ENCODE data around the gene MS4A10.

Gene MS4A10

DNA sequence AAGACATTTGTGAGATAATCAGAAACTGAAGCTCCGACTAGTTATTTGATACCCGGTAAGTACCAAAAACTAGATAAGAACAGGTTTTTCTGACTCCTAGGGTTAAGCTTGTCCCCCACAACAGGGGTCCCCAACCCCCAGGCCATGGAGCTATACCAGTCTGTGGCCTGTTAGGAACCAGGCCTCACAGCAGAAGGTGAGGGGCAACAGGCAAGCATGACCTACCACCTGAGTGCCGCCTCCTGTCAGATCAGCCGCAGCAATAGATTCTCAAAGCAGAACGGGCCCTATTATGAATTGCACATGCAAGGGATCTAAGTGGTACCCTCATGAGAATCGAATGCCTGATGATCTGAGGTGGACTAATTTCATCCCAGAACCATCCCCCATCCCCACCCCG is 1.2 kb upstream of the MS4A10 start:
- no peak for DNase-seq (ENCODE audit: extremely low read depth, low read depth)
- TF ChIP-seq, protein P1, sequence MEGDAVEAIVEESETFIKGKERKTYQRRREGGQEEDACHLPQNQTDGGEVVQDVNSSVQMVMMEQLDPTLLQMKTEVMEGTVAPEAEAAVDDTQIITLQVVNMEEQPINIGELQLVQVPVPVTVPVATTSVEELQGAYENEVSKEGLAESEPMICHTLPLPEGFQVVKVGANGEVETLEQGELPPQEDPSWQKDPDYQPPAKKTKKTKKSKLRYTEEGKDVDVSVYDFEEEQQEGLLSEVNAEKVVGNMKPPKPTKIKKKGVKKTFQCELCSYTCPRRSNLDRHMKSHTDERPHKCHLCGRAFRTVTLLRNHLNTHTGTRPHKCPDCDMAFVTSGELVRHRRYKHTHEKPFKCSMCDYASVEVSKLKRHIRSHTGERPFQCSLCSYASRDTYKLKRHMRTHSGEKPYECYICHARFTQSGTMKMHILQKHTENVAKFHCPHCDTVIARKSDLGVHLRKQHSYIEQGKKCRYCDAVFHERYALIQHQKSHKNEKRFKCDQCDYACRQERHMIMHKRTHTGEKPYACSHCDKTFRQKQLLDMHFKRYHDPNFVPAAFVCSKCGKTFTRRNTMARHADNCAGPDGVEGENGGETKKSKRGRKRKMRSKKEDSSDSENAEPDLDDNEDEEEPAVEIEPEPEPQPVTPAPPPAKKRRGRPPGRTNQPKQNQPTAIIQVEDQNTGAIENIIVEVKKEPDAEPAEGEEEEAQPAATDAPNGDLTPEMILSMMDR (IDR thresholded peaks at IDR 0.05; ENCODE audit: low read depth, low read length, missing control alignments), result no peak
- no peak overlapping the region for H3K4me3 ChIP-seq (replicated peaks; ENCODE audit: low read depth, low read length)

DNA sequence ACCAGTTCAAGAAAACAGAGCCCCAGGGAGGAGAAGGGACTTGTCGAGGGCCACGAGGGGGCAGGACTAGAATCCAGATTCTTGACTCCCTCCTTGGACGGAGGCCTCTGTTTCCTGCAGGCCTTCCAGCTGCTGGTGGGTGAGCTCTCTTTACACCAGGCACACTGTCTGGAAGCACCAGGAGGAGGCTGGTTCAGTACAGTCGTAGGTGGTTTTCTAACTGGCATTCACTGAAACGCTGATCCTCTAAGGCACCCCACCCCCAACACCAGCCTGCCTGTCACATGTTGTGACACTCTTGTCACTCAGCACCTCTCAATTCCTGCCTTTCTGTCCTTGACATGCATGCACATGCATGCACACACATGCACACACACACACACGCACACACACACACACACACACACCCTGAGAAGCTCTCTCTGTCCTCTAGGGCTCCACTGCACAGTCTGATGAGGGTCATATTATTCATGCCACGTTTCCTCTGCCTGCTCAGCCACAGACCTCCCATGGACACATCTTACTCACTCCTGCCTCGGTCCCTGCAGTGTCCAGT is 751 bp downstream of the MS4A10 start:
- no peak for DNase-seq (ENCODE audit: extremely low read depth, low read depth)
- H3K4me3 ChIP-seq (replicated peaks; ENCODE audit: low read depth, low read length), result no peak overlapping the region
- TF ChIP-seq, protein P1 (IDR thresholded peaks at IDR 0.05; ENCODE audit: low read depth, low read length, missing control alignments), result peak; percentile 9

DNA sequence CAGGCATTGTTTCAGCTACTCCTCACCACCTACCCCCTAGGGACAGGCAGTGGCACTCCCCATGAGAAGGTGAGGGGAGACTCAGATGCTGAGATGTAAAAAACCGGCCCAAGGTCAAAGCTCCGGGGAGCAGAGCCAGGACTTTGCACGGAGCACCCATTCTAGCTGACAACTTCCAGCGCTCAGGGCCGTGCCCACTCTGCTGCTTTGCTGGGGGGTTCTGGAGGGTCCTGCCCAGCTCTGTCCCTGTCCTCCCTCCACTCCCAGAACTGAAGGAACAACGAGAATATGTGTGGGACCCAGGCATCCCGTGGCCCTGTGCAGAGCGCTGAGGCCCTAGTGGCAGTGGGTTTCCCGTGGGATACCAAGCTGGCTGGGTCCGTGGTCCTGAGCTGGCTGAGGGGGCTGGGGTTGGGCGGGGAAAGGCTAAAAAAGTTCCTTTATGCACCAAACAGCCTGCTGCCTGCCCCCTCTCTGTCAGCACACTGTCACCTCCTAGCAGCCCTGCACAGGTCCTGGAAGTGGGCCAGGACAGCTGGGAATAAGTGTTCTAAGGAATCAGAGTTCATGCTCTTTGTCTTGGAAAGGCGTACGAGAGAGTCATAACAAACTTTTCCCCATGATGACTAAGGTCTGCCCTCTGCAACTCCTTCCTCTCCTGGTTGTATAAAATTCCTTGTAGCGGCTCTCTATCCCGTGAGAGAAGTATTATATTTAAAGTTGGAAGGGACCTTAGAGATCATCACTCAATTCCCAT is 1.9 kb downstream of the MS4A10 start:
- DNase-seq (ENCODE audit: extremely low read depth, low read depth), result peak; percentile 48
- no peak overlapping the region for H3K4me3 ChIP-seq (replicated peaks; ENCODE audit: low read depth, low read length)
- TF ChIP-seq, protein P1 (IDR thresholded peaks at IDR 0.05; ENCODE audit: low read depth, low read length, missing control alignments), result no peak

DNA sequence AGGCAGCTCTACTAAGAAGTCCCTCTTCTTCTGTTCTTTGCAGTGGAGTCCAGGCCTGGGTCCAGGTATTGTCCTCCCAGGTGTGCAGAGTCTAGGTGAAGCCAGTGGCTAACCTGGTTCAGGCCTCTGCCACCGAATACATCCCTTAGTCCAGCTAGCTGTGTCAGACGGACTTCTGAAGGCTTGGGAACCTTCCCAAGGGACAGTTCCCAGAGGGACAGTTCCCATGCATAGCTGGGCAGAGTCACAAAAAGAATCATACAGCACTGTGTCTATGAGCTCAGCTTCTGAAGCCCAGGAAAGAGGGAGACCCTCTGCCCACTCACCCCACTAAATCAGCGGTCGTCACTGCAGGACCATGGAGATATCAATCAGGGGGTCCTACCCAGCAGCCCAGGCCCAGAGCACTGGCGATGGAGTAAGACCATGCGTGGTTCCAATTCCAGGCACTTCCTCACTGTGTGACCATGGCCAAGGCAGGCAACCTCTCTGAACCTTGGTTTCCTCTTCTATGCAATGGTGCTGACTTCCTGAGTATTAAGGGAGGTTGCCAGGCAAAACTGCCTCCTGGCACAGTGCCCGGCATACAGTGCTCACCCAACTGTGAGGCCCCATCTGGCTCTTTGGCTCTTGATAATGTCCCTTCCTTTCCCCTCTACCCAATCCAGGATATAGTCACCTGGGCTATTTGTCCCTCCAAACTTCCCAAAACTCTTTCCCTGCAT is 3.4 kb downstream of the MS4A10 start:
- no peak overlapping the region for H3K4me3 ChIP-seq (replicated peaks; ENCODE audit: low read depth, low read length)
- TF ChIP-seq, protein P1 (IDR thresholded peaks at IDR 0.05; ENCODE audit: low read depth, low read length, missing control alignments), result no peak
- DNase-seq (ENCODE audit: extremely low read depth, low read depth), result no peak

DNA sequence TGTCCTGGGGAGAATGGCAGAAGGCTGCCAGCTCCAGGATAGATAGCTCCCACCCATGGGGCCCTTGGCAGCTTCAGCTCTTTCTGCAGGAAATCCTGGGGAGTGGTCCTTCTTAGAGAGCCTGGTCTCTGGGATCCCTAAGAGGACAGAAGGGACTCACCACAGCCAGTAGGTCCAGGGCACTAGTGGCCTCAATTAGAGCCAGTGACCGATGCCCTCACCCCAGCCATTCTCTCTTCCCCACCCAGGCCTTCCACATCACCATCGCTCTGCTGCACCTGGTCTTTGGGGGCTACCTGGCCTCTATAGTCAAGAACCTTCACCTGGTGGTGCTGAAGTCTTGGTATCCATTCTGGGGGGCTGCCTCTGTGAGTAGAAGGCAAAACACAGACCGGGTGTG is 5.6 kb downstream of the MS4A10 start:
- no peak overlapping the region for H3K4me3 ChIP-seq (replicated peaks; ENCODE audit: low read depth, low read length)
- TF ChIP-seq, protein P1 (IDR thresholded peaks at IDR 0.05; ENCODE audit: low read depth, low read length, missing control alignments), result no peak
- DNase-seq (ENCODE audit: extremely low read depth, low read depth), result no peak

DNA sequence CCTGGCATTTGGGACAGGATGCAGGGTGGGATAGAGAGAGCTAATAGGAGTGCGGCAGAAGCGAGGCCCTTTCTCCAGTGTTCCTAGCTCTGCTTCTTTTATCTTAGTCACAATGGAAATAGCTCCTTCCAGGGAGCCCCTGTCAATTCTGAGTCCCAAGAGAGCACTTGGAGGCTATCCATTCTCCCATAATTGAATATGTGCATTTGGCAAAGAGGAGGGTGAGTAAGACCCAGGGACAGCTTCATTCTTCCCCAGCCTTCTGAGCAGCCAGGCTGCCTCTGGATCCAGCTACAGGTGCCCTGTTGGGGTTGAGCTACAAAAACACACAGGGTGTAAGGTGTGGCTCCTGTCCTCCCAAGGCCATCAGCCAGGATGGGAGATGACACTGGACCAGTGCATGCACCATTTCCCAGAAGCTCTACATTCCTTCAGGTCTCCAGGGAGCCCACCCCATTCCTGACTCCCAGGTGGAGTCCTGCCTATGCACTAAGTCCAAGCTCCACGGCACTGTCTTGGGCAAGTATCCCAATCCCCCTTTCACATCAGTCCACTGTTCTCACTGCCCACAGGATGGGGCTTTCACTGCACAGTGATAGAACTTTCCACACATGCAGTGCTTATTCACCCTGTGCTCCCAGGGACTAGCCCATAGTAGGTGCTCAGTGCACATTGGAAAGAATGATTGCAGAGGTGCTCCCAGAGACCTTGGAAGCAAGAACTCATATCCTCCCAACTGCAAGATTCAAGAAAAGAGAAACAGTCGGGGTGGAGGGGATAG is 6.2 kb downstream of the MS4A10 start:
- TF ChIP-seq, protein P1 (IDR thresholded peaks at IDR 0.05; ENCODE audit: low read depth, low read length, missing control alignments), result no peak
- DNase-seq (ENCODE audit: extremely low read depth, low read depth), result no peak
- H3K4me3 ChIP-seq (replicated peaks; ENCODE audit: low read depth, low read length), result no peak overlapping the region
